GM23248 (cell line): ENCODE measurements around the gene ITFG1.

Experiments used
- EZH2 ChIP-seq: fragments of 200-600 bp; sonication (generic); IDR thresholded peaks from 2 replicates; pipeline ENCODE4 v1.6.1; 2018; ENCODE audit warnings: antibody characterized with exemption, mild to moderate bottlenecking; ENCODE audit not compliant: insufficient read depth, poor library complexity, severe bottlenecking
- EZH2phosphoT487 ChIP-seq: fragments of 200-600 bp; sonication (generic); IDR thresholded peaks from 2 replicates; pipeline ENCODE4 v1.6.1; 2018; ENCODE audit warnings: antibody characterized with exemption, moderate library complexity, mild to moderate bottlenecking, low read depth; ENCODE audit not compliant: insufficient read depth

DNA sequence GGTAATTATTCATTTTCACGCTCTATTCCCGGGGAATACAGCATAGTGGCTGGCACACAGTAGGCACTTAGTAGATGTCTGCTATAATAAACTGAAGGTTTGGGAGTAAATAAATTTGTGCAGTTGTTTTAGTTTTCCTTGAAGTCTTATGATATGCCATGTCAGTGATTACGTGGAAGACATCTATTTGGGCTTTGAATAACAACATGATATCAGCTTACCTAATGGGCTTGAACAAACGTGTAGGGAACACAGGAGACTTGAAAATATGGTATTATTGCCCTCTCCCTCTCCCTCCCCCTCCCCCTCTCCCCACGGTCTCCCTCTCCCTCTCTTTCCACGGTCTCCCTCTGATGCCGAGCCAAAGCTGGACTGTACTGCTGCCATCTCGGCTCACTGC is 280.8 kb downstream of the ITFG1 start:
- no peak for TF ChIP-seq EZH2
- TF ChIP-seq EZH2phosphoT487 = no peak
